Sigmoid colon (tissue), 4 donors: Measurements from ENCODE around the gene BIRC5.

ENCODE experiments used
- CTCF ChIP-seq, 4 experiments: fragments of 450-650 bp in 3 of 4; fragments of 200-600 bp in 1 of 4; IDR thresholded peaks; one replicate each; pipeline ENCODE4 v1.5.1; 2016 to 2019; ENCODE audit warnings: antibody characterized with exemption in 4 of 4, mild to moderate bottlenecking in 3 of 4, moderate library complexity in 2 of 4
- POLR2AphosphoS5 ChIP-seq, 4 donors: sonication (generic); formaldehyde crosslinking; IDR thresholded peaks; one replicate each; pipeline ENCODE4 v1.6.1; 2017; ENCODE audit warnings: antibody characterized with exemption in 4 of 4

DNA sequence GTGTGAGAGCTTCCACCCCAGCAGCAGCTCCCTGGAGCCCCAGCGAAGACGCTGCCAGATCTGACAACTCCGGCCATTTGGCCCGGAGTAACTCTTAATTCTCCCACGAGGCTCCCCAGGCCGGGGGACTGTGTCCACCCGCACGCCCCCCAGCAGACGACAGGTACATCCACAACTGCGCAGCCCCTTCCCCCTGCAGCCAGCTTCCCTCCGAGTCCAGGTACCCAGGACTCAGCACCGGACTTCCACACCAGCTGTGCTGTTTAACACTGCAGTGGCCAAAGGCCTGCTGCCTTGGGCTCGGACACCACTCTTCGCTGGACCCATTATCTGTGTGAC is 38.4 kb upstream of the BIRC5 start:
- TF ChIP-seq CTCF (IDR thresholded peaks at IDR 0.05), result no peak
- no peak for TF ChIP-seq POLR2AphosphoS5 (IDR thresholded peaks at IDR 0.05)
